Measurements from ENCODE around the gene WIPF3. TPM values are rescaled to one million over a fixed set of nuclear protein-coding genes. Genes with fewer than 3 reads are reported as not detected.

WIPF3 gene
- total and polyA plus RNA-seq, 10 donors, result 0.17 to 1.5 (median 0.65) TPM

DNA sequence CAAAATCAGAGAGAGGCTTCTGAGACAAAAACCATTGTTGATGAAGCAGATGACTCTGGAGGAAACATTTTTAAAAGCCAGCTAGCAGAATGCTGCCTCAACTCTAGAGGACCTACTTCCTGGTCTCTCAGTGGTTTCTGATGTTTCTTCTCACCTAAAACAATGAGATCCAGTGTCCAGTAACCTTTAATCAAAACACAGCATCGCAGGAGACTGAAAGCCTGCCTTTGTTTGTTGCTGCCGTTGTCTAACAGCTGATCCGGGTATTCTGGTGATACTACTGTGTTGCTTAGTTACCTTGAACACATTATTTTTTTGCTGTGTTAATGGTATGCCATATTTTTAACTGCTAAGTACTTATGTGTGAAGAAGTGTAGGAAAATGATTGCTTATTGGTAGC lies 70.9 kb downstream of the WIPF3 start:
- Histone ChIP-seq H3K36me3 (no peaks in the 10 kb centered on the region), H3K4me3 (no peak overlapping the region), H3K4me1 (peaks cover 0 to 5% (median 0%) of the 10 kb centered on the region in 6 donors), H3K27me3 (replicated peaks in 1 of 7) (peaks cover 0 to 20% (median 0%) of the 10 kb centered on the region in 7 donors), H3K9me3 (no peaks in the 10 kb centered on the region), H3K27ac (no peak overlapping the region)
- WGBS, 5 donors, result 61 to 82% (median 69%) methylated on average over 3 of the region's 3 CpGs
- DNase-seq, result no peak
- TF ChIP-seq, protein P1, sequence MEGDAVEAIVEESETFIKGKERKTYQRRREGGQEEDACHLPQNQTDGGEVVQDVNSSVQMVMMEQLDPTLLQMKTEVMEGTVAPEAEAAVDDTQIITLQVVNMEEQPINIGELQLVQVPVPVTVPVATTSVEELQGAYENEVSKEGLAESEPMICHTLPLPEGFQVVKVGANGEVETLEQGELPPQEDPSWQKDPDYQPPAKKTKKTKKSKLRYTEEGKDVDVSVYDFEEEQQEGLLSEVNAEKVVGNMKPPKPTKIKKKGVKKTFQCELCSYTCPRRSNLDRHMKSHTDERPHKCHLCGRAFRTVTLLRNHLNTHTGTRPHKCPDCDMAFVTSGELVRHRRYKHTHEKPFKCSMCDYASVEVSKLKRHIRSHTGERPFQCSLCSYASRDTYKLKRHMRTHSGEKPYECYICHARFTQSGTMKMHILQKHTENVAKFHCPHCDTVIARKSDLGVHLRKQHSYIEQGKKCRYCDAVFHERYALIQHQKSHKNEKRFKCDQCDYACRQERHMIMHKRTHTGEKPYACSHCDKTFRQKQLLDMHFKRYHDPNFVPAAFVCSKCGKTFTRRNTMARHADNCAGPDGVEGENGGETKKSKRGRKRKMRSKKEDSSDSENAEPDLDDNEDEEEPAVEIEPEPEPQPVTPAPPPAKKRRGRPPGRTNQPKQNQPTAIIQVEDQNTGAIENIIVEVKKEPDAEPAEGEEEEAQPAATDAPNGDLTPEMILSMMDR (IDR thresholded peaks at IDR 0.05 in 8 of 11, conservative IDR thresholded peaks at IDR 0.05 in 3 of 11), result no peak
- TF ChIP-seq POLR2A (IDR thresholded peaks at IDR 0.05) (no peak), POLR2AphosphoS5 (IDR thresholded peaks at IDR 0.05) (no peak)
- intact Hi-C loops (cut with DNase I; ENCODE audit: low total_unique reads), result loop anchor here (5.0 kb wide), 2 partner anchors 185 to 690 kb away; no protein-coding TSS in a partner anchor

- no peaks in the 10 kb centered on the region for H3K9me3 ChIP-seq
- no peak overlapping the region for H3K4me3 ChIP-seq
- WGBS, 5 donors, result 20 to 32% (median 23%) methylated on average over 5 of the region's 5 CpGs
- TF ChIP-seq POLR2A (IDR thresholded peaks at IDR 0.05) (no peak), POLR2AphosphoS5 (IDR thresholded peaks at IDR 0.05) (no peak)
- TF ChIP-seq, protein P1 (IDR thresholded peaks at IDR 0.05 in 8 of 11, conservative IDR thresholded peaks at IDR 0.05 in 3 of 11), result peak in 10 of 11 experiments; percentile 14 to 58 (median 46)
- no peak for DNase-seq
- peaks cover 0 to 14% (median 0%) of the 10 kb centered on the region in 7 donors for H3K27me3 ChIP-seq (replicated peaks in 1 of 7)
- H3K4me1 ChIP-seq, result peaks cover 0 to 6% (median 0%) of the 10 kb centered on the region in 6 donors
- intact Hi-C loops (cut with DNase I; ENCODE audit: low total_unique reads), result loop anchor here (5.0 kb wide), 2 partner anchors 184 to 689 kb away; no protein-coding TSS in a partner anchor
- no peaks in the 10 kb centered on the region for H3K36me3 ChIP-seq
- H3K27ac ChIP-seq, result no peak overlapping the region
Observed at GRCh38 chr7:29878081-29878688, 71.9 kb downstream of the WIPF3 start.

DNA sequence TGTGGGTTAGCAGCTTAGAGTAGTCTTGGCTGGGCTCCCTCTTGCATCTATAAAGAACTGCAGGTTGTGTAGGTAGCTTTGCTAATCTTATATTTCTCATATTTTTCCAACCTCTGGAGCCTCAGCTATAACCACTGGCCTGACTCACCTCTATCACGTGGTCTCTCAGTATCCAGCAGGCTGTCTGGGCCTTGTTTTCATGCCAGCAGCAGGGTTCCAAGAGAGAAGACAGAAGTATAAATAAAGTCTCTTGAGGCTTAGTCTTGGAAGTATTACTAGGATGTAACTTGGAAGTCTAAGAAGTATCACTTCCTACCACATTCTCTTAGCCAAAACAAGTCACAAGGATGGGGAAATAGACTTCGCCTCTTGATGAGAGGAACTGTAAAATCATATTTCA lies 73.3 kb downstream of the WIPF3 start:
- peaks cover 0 to 23% (median 0%) of the 10 kb centered on the region in 7 donors for H3K27me3 ChIP-seq (replicated peaks in 1 of 7)
- TF ChIP-seq, protein P1 (IDR thresholded peaks at IDR 0.05 in 8 of 11, conservative IDR thresholded peaks at IDR 0.05 in 3 of 11), result no peak
- TF ChIP-seq POLR2A (IDR thresholded peaks at IDR 0.05), result no peak
- no peak for TF ChIP-seq POLR2AphosphoS5 (IDR thresholded peaks at IDR 0.05)
- no peak overlapping the region for H3K27ac ChIP-seq
- H3K36me3 ChIP-seq, result no peaks in the 10 kb centered on the region
- H3K4me1 ChIP-seq, result peaks cover 0 to 13% (median 2%) of the 10 kb centered on the region in 6 donors
- DNase-seq, result no peak
- WGBS, 5 donors, result 66 to 91% (median 74%) methylated on average over 2 of the region's 2 CpGs
- no peaks in the 10 kb centered on the region for H3K9me3 ChIP-seq
- H3K4me3 ChIP-seq, result no peak overlapping the region
- intact Hi-C loops (cut with DNase I; ENCODE audit: low total_unique reads), result loop anchor here (5.0 kb wide), 2 partner anchors 183 to 688 kb away; no protein-coding TSS in a partner anchor

GRCh38 chr7:29881724-29882123 lies 75.4 kb downstream of the WIPF3 start:
- Histone ChIP-seq H3K36me3 (no peaks in the 10 kb centered on the region), H3K27ac (no peak overlapping the region), H3K9me3 (no peaks in the 10 kb centered on the region), H3K4me1 (peaks cover 0 to 13% (median 2%) of the 10 kb centered on the region in 6 donors), H3K27me3 (replicated peaks in 1 of 7) (peaks cover 0 to 31% (median 0%) of the 10 kb centered on the region in 7 donors), H3K4me3 (no peak overlapping the region)
- DNase-seq, result no peak
- 78 to 85% (median 83%) methylated on average over 7 of the region's 7 CpGs for WGBS, 5 donors
- no peak for TF ChIP-seq POLR2A (IDR thresholded peaks at IDR 0.05)
- TF ChIP-seq, protein P1 (IDR thresholded peaks at IDR 0.05 in 8 of 11, conservative IDR thresholded peaks at IDR 0.05 in 3 of 11), result no peak
- TF ChIP-seq POLR2AphosphoS5 (IDR thresholded peaks at IDR 0.05), result no peak
- intact Hi-C loops (cut with DNase I; ENCODE audit: low total_unique reads), result no loop called here

Data from spleen (tissue), 11 donors.